Activated naive CD8-positive, alpha-beta T cell treated with anti-CD3 and anti-CD28 coated beads, Interleukin-2, amount 10 ng/mL, durations not matched to agents 7 days and 5 days (primary cell): ENCODE measurements around the gene IGLON5. TPM values are rescaled to one million over a fixed set of nuclear protein-coding genes. Genes with fewer than 3 reads are reported as not detected.

Source experiments
- ATAC-seq: fragments of 150-1000 bp; cut with Tn5 transposase; one replicate; pipeline ENCODE4 v1.10.0; 2021; ENCODE audit warnings: low read depth, moderate library complexity
- POLR2A ChIA-PET: fragments of 350-600 bp; sonication (Branson Sonifier 250); formaldehyde crosslinking; loops from one replicate; lab custom pipeline; 2021; ENCODE audit warnings: antibody characterized with exemption; lab: Charles Lee
- DNase-seq: peaks from one replicate; pipeline ENCODE4 v3.0.0; 2021
- H3K27ac Mint-ChIP-seq: one replicate; pipeline ENCODE4 v1.8.0; 2022; ENCODE audit warnings: mild to moderate bottlenecking, mixed read lengths
- H3K27me3 Mint-ChIP-seq: one replicate; pipeline ENCODE4 v1.8.0; 2022; ENCODE audit warnings: mild to moderate bottlenecking, moderate library complexity, mixed read lengths
- H3K36me3 Mint-ChIP-seq: one replicate; pipeline ENCODE4 v1.8.0; 2021; ENCODE audit warnings: mild to moderate bottlenecking, mixed read lengths
- H3K4me1 Mint-ChIP-seq: one replicate; pipeline ENCODE4 v1.8.0; 2021; ENCODE audit warnings: mixed read lengths
- H3K4me3 Mint-ChIP-seq: one replicate; pipeline ENCODE4 v1.8.0; 2022; ENCODE audit warnings: mild to moderate bottlenecking, moderate library complexity, mixed read lengths
- H3K9me3 Mint-ChIP-seq: one replicate; pipeline ENCODE4 v1.8.0; 2021; ENCODE audit warnings: mixed read lengths
- total RNA-seq, 2 experiments: library from RNA; stranded (reverse); gene quantifications; one replicate each; pipeline ENCODE4 v1.2.3, GENCODE V29; 2021

Gene IGLON5
- total RNA-seq, 2 experiments from 2014 or later = 0.11 TPM; not detected in 1

- Mint-ChIP-seq H3K27ac (peak overlapping the region; percentile 49), H3K4me3 (peak overlapping the region; percentile 97), H3K36me3 (no peaks in the 10 kb centered on the region), H3K9me3 (no peaks in the 10 kb centered on the region), H3K27me3 (peaks cover 16% of the 10 kb centered on the region), H3K4me1 (peaks cover 15% of the 10 kb centered on the region)
- no peak for ATAC-seq
- no peak for DNase-seq
- POLR2A ChIA-PET = no interaction called here
Observed at GRCh38 chr19:51337861-51338562, 26.6 kb downstream of the IGLON5 start.

GRCh38 chr19:51338563-51339312 lies 27.3 kb downstream of the IGLON5 start:
- Mint-ChIP-seq H3K36me3 (no peaks in the 10 kb centered on the region), H3K4me1 (peaks cover 16% of the 10 kb centered on the region), H3K9me3 (no peaks in the 10 kb centered on the region), H3K27ac (peak overlapping the region; percentile 62), H3K4me3 (peak overlapping the region; percentile 97), H3K27me3 (peaks cover 16% of the 10 kb centered on the region)
- ATAC-seq = peak; percentile 74
- DNase-seq = peak; percentile 94
- POLR2A ChIA-PET = interaction anchor here (1.0 to 1.4 kb wide), 3 partner anchors 34 to 82 kb away, joined by 3 to 4 read pairs (median 3); partner anchors contain the start of gene NKG7

GRCh38 chr19:51339313-51339686 lies 27.9 kb downstream of the IGLON5 start:
- H3K9me3 Mint-ChIP-seq = no peaks in the 10 kb centered on the region
- H3K27ac Mint-ChIP-seq = peak overlapping the region; percentile 83
- POLR2A ChIA-PET = interaction anchor here (0.6 to 2.7 kb wide), 6 partner anchors 26 to 81 kb away, joined by 3 to 12 read pairs (median 3); partner anchors contain the start of gene NKG7
- peaks cover 16% of the 10 kb centered on the region for H3K4me1 Mint-ChIP-seq
- H3K4me3 Mint-ChIP-seq = peak overlapping the region; percentile 97
- no peaks in the 10 kb centered on the region for H3K36me3 Mint-ChIP-seq
- peaks cover 16% of the 10 kb centered on the region for H3K27me3 Mint-ChIP-seq
- peak; percentile 3 for ATAC-seq
- DNase-seq = no peak

GRCh38 chr19:51339687-51340656 lies 28.5 kb downstream of the IGLON5 start:
- Mint-ChIP-seq H3K27me3 (peaks cover 13% of the 10 kb centered on the region), H3K4me1 (peaks cover 18% of the 10 kb centered on the region), H3K4me3 (peak overlapping the region; percentile 97), H3K27ac (peak overlapping the region; percentile 83), H3K9me3 (no peaks in the 10 kb centered on the region), H3K36me3 (peaks cover 4% of the 10 kb centered on the region)
- peak; percentile 67 for ATAC-seq
- DNase-seq = peak; percentile 93
- POLR2A ChIA-PET = interaction anchor here (0.6 to 2.7 kb wide), 6 partner anchors 25 to 80 kb away, joined by 3 to 12 read pairs (median 3); partner anchors contain the start of gene NKG7

GRCh38 chr19:51341066-51341465 lies 29.6 kb downstream of the IGLON5 start:
- H3K4me1 Mint-ChIP-seq = peaks cover 18% of the 10 kb centered on the region
- H3K27me3 Mint-ChIP-seq = peaks cover 13% of the 10 kb centered on the region
- POLR2A ChIA-PET = interaction anchor here (1.8 to 2.7 kb wide), 2 partner anchors 32 to 54 kb away, joined by 8 to 12 read pairs; partner anchors contain the start of gene NKG7
- ATAC-seq (no peak), DNase-seq (no peak)
- peak overlapping the region; percentile 23 for H3K4me3 Mint-ChIP-seq
- peaks cover 4% of the 10 kb centered on the region for H3K36me3 Mint-ChIP-seq
- H3K27ac Mint-ChIP-seq = no peak overlapping the region
- no peaks in the 10 kb centered on the region for H3K9me3 Mint-ChIP-seq

- DNase-seq = no peak
- Mint-ChIP-seq H3K4me3 (peak within 1 kb of the TSS; percentile 23), H3K27me3 (peaks cover 10% of the 10 kb centered on the region), H3K36me3 (peaks cover 5% of the 10 kb centered on the region), H3K9me3 (no peaks in the 10 kb centered on the region), H3K4me1 (peaks cover 18% of the 10 kb centered on the region), H3K27ac (peak within 1 kb of the TSS; percentile 39)
- ATAC-seq = no peak
- POLR2A ChIA-PET = interaction anchor here (0.5 to 2.7 kb wide), 3 partner anchors 31 to 83 kb away, joined by 4 to 12 read pairs (median 8); partner anchors contain the start of gene NKG7
Observed at GRCh38 chr19:51341976-51342580, 30.6 kb downstream of the IGLON5 start, which contains the start of gene VSIG10L. TSS of gene VSIG10L (minus strand) at chr19:51342139. CDS start at chr19:51342124, 15 bp downstream.

- H3K27ac Mint-ChIP-seq = peak overlapping the region; percentile 39
- H3K27me3 Mint-ChIP-seq = peaks cover 10% of the 10 kb centered on the region
- H3K4me1 Mint-ChIP-seq = peaks cover 18% of the 10 kb centered on the region
- no peak for DNase-seq
- no peak for ATAC-seq
- H3K9me3 Mint-ChIP-seq = no peaks in the 10 kb centered on the region
- POLR2A ChIA-PET = interaction anchor here (0.9 to 1.4 kb wide), 2 partner anchors 16 to 23 kb away, joined by 3 to 7 read pairs; partner anchors contain the start of gene ETFB
- peaks cover 9% of the 10 kb centered on the region for H3K36me3 Mint-ChIP-seq
- H3K4me3 Mint-ChIP-seq = no peak overlapping the region
Observed at GRCh38 chr19:51342631-51343569, 31.5 kb downstream of the IGLON5 start.

- no peak overlapping the region for H3K4me3 Mint-ChIP-seq
- peaks cover 13% of the 10 kb centered on the region for H3K36me3 Mint-ChIP-seq
- DNase-seq (no peak), ATAC-seq (no peak)
- POLR2A ChIA-PET = no interaction called here
- H3K27me3 Mint-ChIP-seq = peaks cover 12% of the 10 kb centered on the region
- no peak overlapping the region for H3K27ac Mint-ChIP-seq
- H3K4me1 Mint-ChIP-seq = peaks cover 9% of the 10 kb centered on the region
- H3K9me3 Mint-ChIP-seq = no peaks in the 10 kb centered on the region
Observed at GRCh38 chr19:51345076-51345620, 33.7 kb downstream of the IGLON5 start.

GRCh38 chr19:51346742-51347141 lies 35.3 kb downstream of the IGLON5 start:
- H3K36me3 Mint-ChIP-seq = peaks cover 13% of the 10 kb centered on the region
- peaks cover 7% of the 10 kb centered on the region for H3K4me1 Mint-ChIP-seq
- no peak overlapping the region for H3K4me3 Mint-ChIP-seq
- H3K27ac Mint-ChIP-seq = no peak overlapping the region
- DNase-seq (no peak), ATAC-seq (no peak)
- peaks cover 5% of the 10 kb centered on the region for H3K27me3 Mint-ChIP-seq
- H3K9me3 Mint-ChIP-seq = no peaks in the 10 kb centered on the region
- POLR2A ChIA-PET = no interaction called here

- Mint-ChIP-seq H3K27ac (no peak overlapping the region), H3K27me3 (peaks cover 3% of the 10 kb centered on the region), H3K4me3 (no peak overlapping the region), H3K4me1 (peaks cover 7% of the 10 kb centered on the region), H3K36me3 (peaks cover 19% of the 10 kb centered on the region), H3K9me3 (no peaks in the 10 kb centered on the region)
- DNase-seq (no peak), ATAC-seq (no peak)
- POLR2A ChIA-PET = no interaction called here
Observed at GRCh38 chr19:51347209-51347928, 35.9 kb downstream of the IGLON5 start.
